Liver (tissue), 9 donors: ENCODE results near the gene MYO5C. TPM values are rescaled to one million over a fixed set of nuclear protein-coding genes. Genes with fewer than 3 reads are reported as not detected.

Source experiments
- DNase-seq: peaks from one replicate; pipeline ENCODE4 v3.0.0-alpha.2; 2017; ENCODE audit warnings: low spot score
- H3K27ac ChIP-seq, 2 donors: one replicate each; pipeline ENCODE4 v1.7.0; 2013; ENCODE audit warnings: inconsistent platforms in 2 of 2, low read length in 2 of 2, control low read depth in 1 of 2, low read depth in 1 of 2, mild to moderate bottlenecking in 1 of 2
- H3K27me3 ChIP-seq, 4 donors: one replicate each; pipeline versions ENCODE4 v1.6.1 to v1.7.0; 2013; ENCODE audit warnings: low read length in 3 of 4, inconsistent platforms in 1 of 4, mild to moderate bottlenecking in 1 of 4, moderate library complexity in 1 of 4; ENCODE audit not compliant: control insufficient read depth in 4 of 4, insufficient read depth in 4 of 4
- H3K36me3 ChIP-seq, 4 donors: one replicate each; pipeline versions ENCODE4 v1.6.1 to v1.7.0; 2013; ENCODE audit warnings: low read length in 3 of 4, mild to moderate bottlenecking in 3 of 4, low read depth in 1 of 4, moderate library complexity in 1 of 4; ENCODE audit not compliant: control insufficient read depth in 4 of 4, insufficient read depth in 3 of 4
- H3K4me1 ChIP-seq, 4 donors: one replicate each; pipeline versions ENCODE4 v1.6.1 to v1.7.0; 2013; ENCODE audit warnings: low read length in 3 of 4, mild to moderate bottlenecking in 3 of 4, moderate library complexity in 1 of 4; ENCODE audit not compliant: control insufficient read depth in 4 of 4, insufficient read depth in 4 of 4
- H3K4me3 ChIP-seq, 3 donors: one replicate each; pipeline versions ENCODE4 v1.6.1 to v1.7.0; 2013; ENCODE audit warnings: low read length in 3 of 3, control low read depth in 1 of 3, low read depth in 1 of 3, mild to moderate bottlenecking in 1 of 3
- H3K9ac ChIP-seq, 2 donors: one replicate each; pipeline ENCODE4 v1.7.0; 2013; ENCODE audit warnings: low read length in 2 of 2, mild to moderate bottlenecking in 2 of 2, moderate library complexity in 2 of 2, control low read depth in 1 of 2, low read depth in 1 of 2
- H3K9me3 ChIP-seq, 4 donors: one replicate each; pipeline versions ENCODE4 v1.6.1 to v1.7.0; 2013; ENCODE audit warnings: low read length in 3 of 4; ENCODE audit not compliant: control insufficient read depth in 4 of 4
- FOXA1 ChIP-seq: IDR thresholded peaks from 2 replicates; pipeline ENCODE4 v1.6.1; 2016; ENCODE audit warnings: antibody characterized with exemption
- FOXA2 ChIP-seq: IDR thresholded peaks from 2 replicates; pipeline ENCODE4 v1.6.1; 2016; ENCODE audit warnings: antibody characterized with exemption
- HNF4A ChIP-seq, 2 donors: conservative IDR thresholded peaks; 2 replicates each; pipeline ENCODE4 v1.6.1; 2016; ENCODE audit warnings: antibody characterized with exemption in 2 of 2, mild to moderate bottlenecking in 2 of 2
- HNF4G ChIP-seq: IDR thresholded peaks from 2 replicates; pipeline ENCODE4 v1.6.1; 2016; ENCODE audit warnings: antibody characterized with exemption
- NR2F2 ChIP-seq: IDR thresholded peaks from 2 replicates; pipeline ENCODE4 v1.6.1; 2016; ENCODE audit warnings: antibody characterized with exemption
- RAD21 ChIP-seq, 2 donors: IDR thresholded peaks; 2 replicates each; pipeline ENCODE4 v1.6.1; 2016; ENCODE audit warnings: antibody characterized with exemption in 2 of 2, mild to moderate bottlenecking in 2 of 2
- REST ChIP-seq: IDR thresholded peaks from 2 replicates; pipeline ENCODE4 v1.6.1; 2016; ENCODE audit warnings: antibody characterized with exemption, mild to moderate bottlenecking
- RXRA ChIP-seq, 2 donors: IDR thresholded peaks; 2 replicates each; pipeline ENCODE4 v1.6.1; 2017 to 2018; ENCODE audit warnings: antibody characterized with exemption in 2 of 2, mild to moderate bottlenecking in 1 of 2
- SP1 ChIP-seq: IDR thresholded peaks from 2 replicates; pipeline ENCODE4 v1.6.1; 2018; ENCODE audit warnings: antibody characterized with exemption, mild to moderate bottlenecking
- ZBTB33 ChIP-seq: IDR thresholded peaks from 2 replicates; pipeline ENCODE4 v1.6.1; 2016; ENCODE audit warnings: antibody characterized with exemption
- WGBS: extraction: QIAGEN DNeasy Blood & Tissue Kit; methylation state at CpG from one replicate; pipeline ENCODE4 v1.1.7; 2013; 5-methylcytosine and 5-hydroxymethylcytosine counted together
- polyA plus RNA-seq, 2 donors: library from polyadenylated mRNA; stranded (reverse) in 1 of 2; unstranded in 1 of 2; fragments of 200-250 nt in 1 of 2; fragments of >200 nt in 1 of 2; fragmentation: Nextera tagmentation in 1 of 2; extraction: Ambion mirVana in 1 of 2; gene quantifications; one replicate each; pipeline versions ENCODE4 v1.2.1 to v1.2.3, GENCODE V29; 2013 to 2015
- total RNA-seq, 2 donors: library from RNA; depleted of rRNA; stranded (reverse); fragments of >200 nt; gene quantifications; one replicate each; pipeline ENCODE4 v1.2.3, GENCODE V29; 2014
- donor health status: healthy.
- donor health status: healthy.
- donor health status: healthy.
- donor health status: healthy.
- donor health status: healthy.

Gene MYO5C
- total and polyA plus RNA-seq, 4 donors = 1.9 to 8.6 (median 3.0) TPM

- 65% methylated on average over 10 of the region's 10 CpGs for WGBS
- Histone ChIP-seq H3K27ac (no peak overlapping the region), H3K36me3 (peaks cover 0 to 11% (median 1%) of the 10 kb centered on the region in 4 donors), H3K4me1 (peaks cover 3 to 18% (median 14%) of the 10 kb centered on the region in 4 donors), H3K27me3 (no peaks in the 10 kb centered on the region), H3K4me3 (no peak overlapping the region), H3K9me3 (no peaks in the 10 kb centered on the region), H3K9ac (no peak overlapping the region)
- peak; percentile 57 for DNase-seq
- TF ChIP-seq HNF4A (conservative IDR thresholded peaks at IDR 0.05) = peak; percentile 45 to 52
- TF ChIP-seq NR2F2 = peak; percentile 91
- peak; percentile 45 for TF ChIP-seq SP1
- TF ChIP-seq ZBTB33 = no peak
- peak in 1 of 2 donors; percentile 49 for TF ChIP-seq RAD21 (IDR thresholded peaks at IDR 0.05)
- no peak for TF ChIP-seq HNF4G
- TF ChIP-seq RXRA (IDR thresholded peaks at IDR 0.05) = peak; percentile 78 to 85
Observed at GRCh38 chr15:52281085-52282035, 14.2 kb downstream of the MYO5C start.

GRCh38 chr15:52280326-52281084, 15.1 kb downstream of the MYO5C start:
- no peak overlapping the region for H3K27ac ChIP-seq
- peaks cover 0 to 11% (median 1%) of the 10 kb centered on the region in 4 donors for H3K36me3 ChIP-seq
- TF ChIP-seq REST = no peak
- TF ChIP-seq FOXA2 = no peak
- TF ChIP-seq HNF4A (conservative IDR thresholded peaks at IDR 0.05) = no peak
- no peak for TF ChIP-seq FOXA1
- TF ChIP-seq ZBTB33 = no peak
- H3K27me3 ChIP-seq = no peaks in the 10 kb centered on the region
- 92% methylated on average over 11 of the region's 11 CpGs for WGBS
- no peaks in the 10 kb centered on the region for H3K9me3 ChIP-seq
- peaks cover 3 to 18% (median 14%) of the 10 kb centered on the region in 4 donors for H3K4me1 ChIP-seq
- no peak overlapping the region for H3K4me3 ChIP-seq
- DNase-seq = no peak
- no peak overlapping the region for H3K9ac ChIP-seq
